Left kidney (tissue), 2 donors: ENCODE measurements around the gene FAM120A. TPM values are rescaled to one million over a fixed set of nuclear protein-coding genes. Genes with fewer than 3 reads are reported as not detected.

Experiments used
- DNase-seq: peaks from one replicate; pipeline ENCODE4 v3.0.0-alpha.2; 2013
- polyA plus RNA-seq: library from polyadenylated mRNA; unstranded; fragments of 120-200 nt; gene quantifications from one replicate; pipeline ENCODE4 v1.2.1, GENCODE V29; 2013; ENCODE audit not compliant: insufficient read length

The FAM120A gene
- polyA plus RNA-seq, 1 donor, result 79.9 TPM

GRCh38 chr9:93594041-93594756 lies 142.7 kb downstream of the FAM120A start:
- no peak for DNase-seq

GRCh38 chr9:93595461-93595860 lies 144.0 kb downstream of the FAM120A start:
- no peak for DNase-seq

GRCh38 chr9:93595861-93596365 lies 144.4 kb downstream of the FAM120A start:
- DNase-seq, result no peak

- no peak for DNase-seq
Measured at GRCh38 chr9:93596399-93596798, 144.9 kb downstream of the FAM120A start.

- no peak for DNase-seq
Measured at GRCh38 chr9:93597142-93597706, 145.7 kb downstream of the FAM120A start.

- DNase-seq, result no peak
Measured at GRCh38 chr9:93597871-93598646, 146.6 kb downstream of the FAM120A start.

- no peak for DNase-seq
Measured at GRCh38 chr9:93598647-93599241, 147.3 kb downstream of the FAM120A start.

GRCh38 chr9:93599571-93600403 lies 148.3 kb downstream of the FAM120A start:
- DNase-seq, result no peak

GRCh38 chr9:93600504-93600903 lies 149.0 kb downstream of the FAM120A start:
- DNase-seq, result no peak

GRCh38 chr9:93601063-93601462 lies 149.6 kb downstream of the FAM120A start:
- no peak for DNase-seq

- DNase-seq, result no peak
Measured at GRCh38 chr9:93601666-93602065, 150.2 kb downstream of the FAM120A start.

- no peak for DNase-seq
Measured at GRCh38 chr9:93603011-93603410, 151.5 kb downstream of the FAM120A start.

GRCh38 chr9:93603906-93604326 lies 152.4 kb downstream of the FAM120A start:
- no peak for DNase-seq

- DNase-seq, result no peak
Measured at GRCh38 chr9:93606187-93606586, 154.7 kb downstream of the FAM120A start.

- DNase-seq, result no peak
Measured at GRCh38 chr9:93610206-93610605, 158.7 kb downstream of the FAM120A start.

GRCh38 chr9:93612052-93612795 lies 160.7 kb downstream of the FAM120A start:
- DNase-seq, result no peak

- DNase-seq, result no peak
Measured at GRCh38 chr9:93612796-93613154, 161.3 kb downstream of the FAM120A start.

- DNase-seq, result no peak
Measured at GRCh38 chr9:93613174-93613573, 161.7 kb downstream of the FAM120A start.

- no peak for DNase-seq
Measured at GRCh38 chr9:93613791-93614190, 162.3 kb downstream of the FAM120A start.

- DNase-seq, result no peak
Measured at GRCh38 chr9:93614830-93615468, 163.5 kb downstream of the FAM120A start.
